GM19328 (cell line): ENCODE results near the gene ARFIP2.

Source experiments
- ATAC-seq: cut with Tn5 transposase; IDR thresholded peaks from one replicate; pipeline ENCODE4 v1.9.1; 2021; ENCODE audit warnings: mild to moderate bottlenecking, moderate library complexity; ENCODE audit not compliant: unreplicated experiment

Gene ARFIP2

DNA sequence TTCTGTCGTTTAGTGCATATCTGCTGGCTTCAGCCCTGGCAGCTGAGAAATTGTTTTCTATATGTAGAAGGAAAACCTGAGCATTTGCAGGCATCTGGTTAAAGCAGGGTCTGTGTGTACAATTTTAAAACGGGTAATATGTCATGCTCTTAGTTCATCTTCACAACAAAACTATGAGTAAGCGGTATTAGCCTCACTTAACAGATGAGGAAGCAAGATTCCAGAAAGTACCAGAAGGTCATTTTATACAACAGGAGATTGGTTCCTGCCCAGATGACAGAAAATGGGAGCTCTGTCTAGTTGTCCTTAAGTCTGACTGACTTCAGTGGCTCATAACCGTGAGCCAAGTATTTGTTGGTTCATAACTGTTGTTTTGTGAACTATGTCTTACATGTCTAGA is 1.3 kb upstream of the ARFIP2 start:
- ATAC-seq = no peak

DNA sequence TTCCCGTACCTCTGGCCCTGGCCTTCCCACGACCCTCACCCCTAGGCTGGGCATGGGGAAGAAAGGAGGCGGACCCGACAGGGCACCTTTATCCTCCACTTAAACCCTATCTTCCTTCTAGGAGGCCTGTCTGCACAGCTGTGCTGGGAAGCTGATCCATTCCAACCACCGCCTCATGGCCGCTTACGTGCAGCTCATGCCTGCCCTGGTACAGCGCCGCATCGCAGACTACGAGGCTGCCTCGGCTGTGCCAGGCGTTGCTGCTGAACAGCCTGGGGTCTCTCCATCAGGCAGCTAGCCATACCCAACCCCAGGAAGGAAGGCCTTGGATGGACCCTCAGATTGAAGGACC is 769 bp upstream of the ARFIP2 start:
- no peak for ATAC-seq

DNA sequence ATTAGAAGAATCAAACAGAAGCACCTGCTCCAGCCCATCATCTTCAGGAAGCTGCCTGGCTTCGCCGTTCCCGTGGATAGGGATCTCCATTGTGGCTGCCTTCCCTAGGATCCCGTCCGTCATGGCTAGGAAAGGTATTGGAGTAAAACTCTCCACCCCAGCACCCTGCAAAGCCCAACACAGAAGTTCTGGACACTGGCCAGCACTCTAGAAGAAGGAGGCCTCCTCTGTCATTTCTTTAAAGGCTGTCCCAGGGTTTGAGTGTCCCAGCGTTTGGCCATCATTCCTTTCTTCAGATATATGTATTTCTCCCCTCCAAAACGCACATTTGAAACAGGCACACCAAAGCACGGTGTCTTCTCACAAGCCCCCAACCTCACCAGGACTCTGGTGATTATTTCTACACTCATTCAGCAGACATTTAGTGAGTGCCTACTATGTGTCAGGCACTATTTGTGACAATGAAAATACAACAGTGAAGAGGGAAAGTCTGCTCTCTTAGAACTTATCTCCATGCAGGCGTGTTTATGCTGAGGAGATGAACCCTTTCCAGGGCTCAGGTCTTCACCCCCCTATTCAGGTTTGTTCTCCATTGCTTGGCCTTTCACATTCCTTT is 724 bp downstream of the ARFIP2 start:
- ATAC-seq = no peak

DNA sequence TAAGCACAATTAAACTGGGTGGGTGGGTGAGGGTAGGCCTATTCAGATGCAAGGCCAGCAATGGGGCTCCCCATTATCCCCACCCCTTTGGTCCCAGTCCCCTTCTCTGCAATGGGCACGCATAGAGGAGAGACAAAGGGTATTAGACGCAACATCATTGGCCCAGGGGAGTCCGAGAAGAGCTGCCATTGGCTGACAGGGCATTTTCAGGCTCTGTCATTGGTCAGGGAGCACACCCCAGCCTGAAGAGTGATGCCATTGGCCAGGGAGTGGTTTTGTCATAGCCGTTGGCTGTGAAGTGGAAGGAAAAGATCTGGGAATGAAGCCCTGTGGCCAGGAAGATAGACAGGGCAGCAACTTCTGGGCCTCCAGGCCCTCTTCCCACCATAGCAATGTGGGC is 4.6 kb downstream of the ARFIP2 start:
- no peak for ATAC-seq

DNA sequence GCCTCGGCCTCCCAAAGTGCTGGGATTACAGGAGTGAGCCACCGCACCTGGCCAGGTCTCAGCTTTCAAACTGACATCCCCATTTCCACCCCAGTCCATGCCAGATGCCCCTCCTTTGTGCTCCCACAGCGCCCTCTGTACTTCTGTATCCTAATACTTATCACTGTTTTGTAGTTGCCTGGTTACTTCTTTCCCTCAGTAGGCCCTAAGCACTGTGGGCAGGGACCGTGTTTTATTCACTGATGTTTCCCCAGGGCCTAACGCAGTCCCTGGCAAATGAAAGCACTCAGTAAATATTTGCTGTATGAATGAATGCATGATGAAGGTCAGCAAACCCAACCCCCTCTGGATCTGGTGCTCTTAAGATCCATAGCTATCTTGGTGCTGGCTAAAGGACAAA is 5.2 kb downstream of the ARFIP2 start:
- no peak for ATAC-seq

DNA sequence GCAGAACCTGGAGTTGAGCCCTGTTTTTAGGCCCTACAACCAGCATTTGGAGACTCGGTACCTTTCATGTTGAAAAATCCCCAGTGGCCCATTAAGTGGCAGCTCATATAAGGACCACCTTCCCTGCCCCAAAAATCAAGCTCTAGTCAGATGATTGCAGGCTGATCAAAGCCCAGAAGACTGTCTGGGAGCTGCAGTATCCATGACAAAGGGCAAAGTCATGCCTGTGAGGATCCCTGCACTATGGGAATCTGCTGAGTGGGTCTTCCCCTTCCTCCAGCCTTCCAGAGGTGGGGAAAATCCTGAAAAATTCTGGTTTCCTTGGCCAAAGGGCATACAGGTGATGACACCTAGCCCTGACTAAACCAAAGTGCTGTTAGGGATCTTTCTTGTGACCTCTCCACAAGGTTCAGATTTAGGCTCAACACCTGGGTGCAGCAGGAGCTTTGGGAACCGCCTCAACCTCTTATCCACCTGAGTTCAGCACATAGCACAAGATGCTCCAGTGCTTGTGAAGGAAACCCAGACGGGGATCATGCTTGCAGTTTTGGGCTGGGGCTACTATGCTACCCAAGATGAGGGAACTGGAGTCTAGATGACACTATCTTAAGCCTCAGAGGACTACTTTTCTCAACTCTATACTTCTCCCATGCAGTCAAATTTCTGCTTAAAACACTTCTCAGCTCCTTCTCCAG is 6.2 kb downstream of the ARFIP2 start:
- ATAC-seq = no peak

DNA sequence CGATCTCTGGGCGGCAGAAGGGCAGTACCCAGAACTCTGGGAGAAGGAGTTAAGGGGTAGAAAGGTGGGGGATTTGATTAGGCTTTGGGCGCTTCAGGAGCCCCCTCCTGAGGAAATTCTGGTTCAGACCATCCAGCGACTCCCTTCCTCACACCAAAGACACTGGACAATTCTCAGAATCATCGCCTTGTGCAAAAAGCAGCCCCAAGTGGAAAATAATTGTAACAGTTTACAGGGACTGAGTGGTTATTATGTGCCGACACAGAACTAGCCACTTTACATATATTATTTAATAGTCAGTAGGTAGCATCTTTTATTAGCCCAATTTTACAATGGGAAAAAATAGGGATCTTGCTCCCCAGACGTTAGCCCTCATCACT is 6.7 kb downstream of the ARFIP2 start:
- no peak for ATAC-seq

DNA sequence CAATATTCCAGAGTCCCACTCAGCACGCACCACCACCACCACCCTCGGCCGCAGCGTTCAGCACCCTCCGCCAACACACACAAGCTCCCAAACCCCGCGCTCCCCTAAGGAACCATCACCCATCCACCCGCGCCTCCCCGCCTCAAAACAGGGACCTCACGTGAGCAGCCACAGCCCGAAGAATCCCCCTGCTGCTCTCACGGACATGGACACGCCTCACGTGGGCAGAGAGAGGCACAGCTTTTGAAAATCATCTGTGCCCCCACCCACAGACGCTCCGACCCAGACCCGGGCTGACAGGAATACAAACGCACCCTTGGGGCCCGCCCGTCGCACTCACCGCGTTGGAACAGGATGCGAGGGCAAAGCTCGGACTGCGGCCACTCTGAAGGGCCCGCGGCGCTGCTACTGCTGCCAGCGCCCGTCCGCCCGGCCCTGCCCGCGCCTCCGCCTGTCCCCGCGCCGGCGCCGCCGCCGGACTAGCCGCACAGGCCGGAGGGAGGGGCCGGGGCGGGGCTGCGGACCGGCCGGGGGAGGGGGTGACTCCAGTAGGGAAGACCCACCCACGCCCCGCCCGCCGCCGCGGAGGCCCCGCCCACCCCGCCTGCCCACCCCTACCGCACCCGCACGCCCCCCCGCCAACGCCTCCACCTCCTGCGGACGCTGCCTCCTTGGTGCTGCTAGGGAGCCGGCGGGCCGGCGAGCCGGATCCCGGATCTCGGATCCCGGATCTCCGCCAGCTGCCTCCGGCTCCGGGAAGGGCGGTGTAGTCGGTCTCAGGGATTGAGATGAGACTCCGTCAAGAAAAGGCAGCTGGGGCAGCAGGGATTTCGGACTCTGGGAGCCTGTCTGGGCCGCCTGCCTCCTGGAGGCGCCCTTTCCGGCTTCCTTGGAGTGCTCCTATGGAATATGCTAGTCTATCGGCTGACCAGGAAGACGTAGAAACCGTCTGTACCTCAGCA is 7.4 kb downstream of the ARFIP2 start, which contains the start of gene TRIM3:
Gene TRIM3, minus strand, starts transcription at position 491 of the 962 bp plus-strand sequence. CDS start 8,246 bp downstream, outside the sequence.
- peak; percentile 64 for ATAC-seq

DNA sequence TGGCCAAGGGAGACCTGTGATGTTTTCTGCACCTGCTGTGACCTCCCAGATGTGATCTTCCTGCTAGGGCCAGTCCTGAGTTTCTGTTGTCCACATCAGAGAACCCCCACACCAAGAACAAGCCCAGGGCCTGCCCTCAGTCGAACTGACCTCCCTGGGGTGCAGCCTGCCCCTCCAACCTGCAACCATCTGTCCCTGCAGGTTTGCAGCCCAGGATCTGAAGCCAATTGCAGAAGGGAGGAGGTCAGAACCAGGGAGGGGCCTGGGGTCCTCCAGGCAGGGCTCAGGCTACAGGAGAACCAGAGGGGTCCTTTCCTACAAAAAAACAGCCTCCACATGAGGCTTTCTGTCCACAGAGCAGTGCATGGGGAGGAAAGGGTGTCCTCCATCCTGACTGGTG is 8.2 kb downstream of the ARFIP2 start:
- no peak for ATAC-seq

DNA sequence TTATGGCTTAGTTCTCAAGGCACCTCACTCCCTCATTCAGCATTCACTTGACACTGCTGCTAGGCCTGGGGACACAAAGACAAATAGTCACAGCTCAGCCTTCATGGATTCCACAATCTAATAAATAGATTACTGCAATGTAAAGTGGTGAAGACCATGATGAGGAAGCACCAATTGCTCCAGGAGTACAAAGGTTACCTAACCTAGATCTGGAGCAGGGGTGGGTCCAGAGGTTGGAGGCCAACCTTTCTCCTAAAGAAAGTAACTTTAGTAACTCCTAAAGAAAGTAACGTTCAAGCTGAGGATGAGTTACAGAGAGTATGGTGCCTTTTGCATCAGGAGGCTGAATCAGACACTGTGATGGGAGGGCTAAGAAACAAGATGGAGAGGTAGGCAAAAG is 11.5 kb downstream of the ARFIP2 start:
- no peak for ATAC-seq

DNA sequence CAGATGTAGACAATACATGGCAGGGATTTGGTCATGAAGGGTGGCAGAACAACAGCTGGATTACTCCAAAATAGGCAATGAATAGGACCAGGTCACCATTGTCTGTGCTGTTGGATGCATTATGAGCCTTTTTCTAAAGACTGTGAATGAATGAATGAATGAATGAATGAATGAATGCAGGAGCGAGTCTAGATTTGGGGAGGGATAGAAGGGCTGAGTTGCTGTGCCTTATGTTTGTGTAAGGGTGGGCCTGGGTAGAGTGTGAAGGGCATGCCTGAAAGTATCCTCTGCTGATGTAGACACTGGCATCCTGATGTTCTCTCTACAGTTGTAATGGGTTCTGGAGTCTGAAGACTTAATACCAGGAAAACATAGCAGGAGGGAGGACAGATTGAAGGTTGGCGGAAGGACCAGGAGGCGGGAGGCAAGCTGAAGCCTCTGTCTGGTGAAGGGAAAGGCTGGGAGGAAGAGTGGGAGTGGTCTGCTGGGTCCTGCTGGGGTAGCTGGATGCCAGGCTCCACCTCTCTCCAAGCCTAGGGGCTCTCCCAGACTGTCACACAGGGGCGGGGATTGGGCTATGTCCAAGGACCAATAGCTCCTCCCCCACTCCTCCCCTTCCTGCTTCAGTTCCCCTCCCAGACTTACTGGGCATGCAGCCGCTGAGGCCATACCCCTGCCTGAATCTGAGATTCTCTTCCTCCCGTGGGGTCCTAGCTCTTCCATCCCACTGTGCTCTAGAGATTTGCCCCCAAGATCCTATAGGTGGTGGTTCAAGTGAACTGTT is 12.2 kb downstream of the ARFIP2 start:
- no peak for ATAC-seq

DNA sequence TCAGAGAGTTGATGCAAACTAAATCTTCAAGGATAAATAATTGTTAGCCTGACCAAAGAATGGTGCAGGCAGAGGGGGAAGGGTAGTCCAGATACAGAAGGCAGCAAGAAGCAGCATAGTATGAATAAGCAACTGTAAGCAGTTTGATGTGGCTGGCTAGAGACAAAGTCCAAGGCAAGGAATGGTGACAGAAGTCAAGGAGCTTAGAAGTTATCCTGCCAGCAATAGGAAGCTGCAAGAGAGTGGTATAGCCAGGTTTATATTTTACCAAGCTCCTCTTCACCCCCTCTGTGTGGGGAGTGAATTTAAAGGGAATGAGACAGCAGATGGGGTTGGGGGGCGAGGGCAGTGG is 22.1 kb downstream of the ARFIP2 start:
- ATAC-seq = no peak

DNA sequence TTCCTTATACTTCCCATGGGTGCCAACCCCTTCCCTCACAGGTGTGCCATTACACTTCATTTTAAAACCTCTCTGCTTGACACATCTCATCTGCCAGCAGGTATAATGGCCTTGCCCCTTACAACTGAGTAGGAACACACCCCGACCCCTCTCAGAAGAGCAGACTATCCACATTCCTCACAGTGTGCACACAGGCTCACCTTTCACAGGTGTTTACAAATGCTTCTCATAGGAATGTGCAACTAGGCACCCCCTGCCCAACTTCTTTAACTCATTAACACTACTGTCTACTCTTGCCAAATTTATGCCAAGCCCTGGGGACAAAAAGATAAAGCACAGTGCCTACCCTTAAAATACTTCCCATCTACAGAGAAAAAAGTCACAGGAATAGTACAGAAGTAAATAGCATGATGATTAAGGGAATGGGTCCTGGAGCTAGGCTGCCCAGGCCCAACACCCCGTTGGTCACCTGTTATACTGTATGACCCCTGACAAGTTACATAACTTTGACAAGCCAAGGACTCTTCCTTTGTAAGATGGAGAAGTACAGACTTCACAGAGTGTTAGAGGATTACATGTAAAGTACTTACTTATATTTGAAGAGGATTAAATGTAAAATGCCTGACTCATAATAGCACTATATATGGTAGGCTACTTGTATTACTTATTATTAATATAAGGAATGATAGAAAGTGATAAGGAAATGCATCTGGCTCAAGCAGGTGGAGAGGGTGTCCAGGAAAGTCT is 22.6 kb downstream of the ARFIP2 start:
- ATAC-seq = no peak

DNA sequence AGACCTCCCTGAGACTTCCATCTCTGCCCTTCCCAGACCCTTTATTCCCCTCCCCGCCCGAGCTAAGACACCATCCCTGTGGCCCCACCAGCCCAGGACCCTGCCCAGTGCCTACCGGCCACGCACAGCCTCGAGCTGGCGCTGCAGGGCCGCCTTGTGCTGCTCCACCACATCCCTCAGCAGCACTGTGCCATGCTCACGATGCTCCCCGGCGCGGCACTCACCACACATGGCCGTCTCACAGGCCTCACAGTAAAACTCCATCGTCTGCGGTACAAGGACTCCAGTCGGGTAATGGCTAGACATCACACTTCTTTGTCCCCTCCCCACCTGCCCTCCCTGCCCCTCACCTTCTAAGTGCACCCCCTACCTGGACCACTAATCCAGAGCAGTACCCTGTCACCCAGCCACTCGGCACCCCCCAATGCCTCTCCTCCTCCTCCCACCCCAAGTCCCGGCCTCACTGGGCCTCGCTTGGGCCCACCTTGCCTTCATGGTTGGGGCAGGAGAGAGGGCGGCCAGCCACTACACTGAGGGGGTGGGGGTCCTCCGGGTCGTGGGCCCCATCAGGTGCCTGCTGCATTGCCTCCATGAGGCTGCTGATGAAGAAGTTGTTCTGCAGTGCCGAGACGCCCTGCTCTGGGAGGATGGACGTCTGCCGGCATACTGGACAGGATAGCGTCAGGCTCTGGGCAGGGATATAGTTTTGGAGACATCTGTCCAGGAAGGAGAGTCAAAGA is 23.4 kb downstream of the ARFIP2 start:
- no peak for ATAC-seq

DNA sequence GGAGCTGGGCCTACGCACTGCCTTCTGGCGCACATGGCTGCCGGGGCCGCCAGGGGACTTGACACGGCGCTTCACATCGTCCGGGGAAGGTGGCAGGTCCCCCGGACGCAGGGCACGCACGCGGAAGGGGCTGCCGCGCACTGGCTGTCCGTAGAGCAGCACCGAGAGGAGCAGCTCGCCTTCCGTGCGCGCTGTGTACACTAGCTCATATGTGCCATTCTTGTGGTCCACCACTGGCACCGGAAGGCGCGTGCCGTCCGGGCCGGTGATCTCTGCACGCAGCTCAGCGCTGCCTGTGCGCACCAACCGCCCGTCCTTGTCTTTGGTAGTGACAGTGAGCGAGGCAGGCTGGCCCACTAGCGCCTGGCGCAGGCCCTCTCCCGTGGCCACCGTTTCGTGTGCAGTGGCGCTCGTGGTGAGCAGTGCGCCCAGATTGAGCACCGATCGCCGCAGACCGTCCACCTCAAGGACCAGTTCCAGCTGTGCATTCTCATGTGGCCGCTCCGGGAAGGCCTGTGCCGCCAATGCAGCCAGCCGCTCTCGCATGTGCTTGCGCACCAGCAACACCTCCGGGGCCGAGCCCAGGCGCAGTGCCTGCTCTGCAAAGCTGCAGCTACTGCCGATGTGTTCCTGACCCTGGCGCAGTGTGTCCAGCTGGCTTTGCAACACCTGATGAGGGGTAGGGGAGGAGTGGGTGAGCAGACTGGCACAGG is 24.6 kb downstream of the ARFIP2 start:
- ATAC-seq = no peak

DNA sequence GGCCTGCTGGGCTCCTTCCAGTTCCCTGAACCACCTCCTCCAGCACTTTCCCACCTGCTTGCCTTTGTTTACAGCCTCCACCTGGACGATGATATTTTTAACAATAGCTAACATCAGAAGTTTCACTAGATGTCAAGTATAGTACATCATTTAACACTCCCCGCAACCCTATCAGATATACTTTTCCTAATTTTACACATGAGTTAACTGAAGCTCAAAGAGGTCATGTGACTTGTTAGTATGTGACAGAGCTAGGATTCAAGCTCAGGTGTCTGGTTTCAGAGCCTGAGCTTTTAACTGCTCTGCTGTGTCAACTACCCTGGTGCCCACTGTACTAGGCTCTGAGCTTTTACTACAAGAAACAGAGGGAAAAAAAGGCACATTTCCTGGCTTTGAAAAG is 26.1 kb downstream of the ARFIP2 start:
- no peak for ATAC-seq

DNA sequence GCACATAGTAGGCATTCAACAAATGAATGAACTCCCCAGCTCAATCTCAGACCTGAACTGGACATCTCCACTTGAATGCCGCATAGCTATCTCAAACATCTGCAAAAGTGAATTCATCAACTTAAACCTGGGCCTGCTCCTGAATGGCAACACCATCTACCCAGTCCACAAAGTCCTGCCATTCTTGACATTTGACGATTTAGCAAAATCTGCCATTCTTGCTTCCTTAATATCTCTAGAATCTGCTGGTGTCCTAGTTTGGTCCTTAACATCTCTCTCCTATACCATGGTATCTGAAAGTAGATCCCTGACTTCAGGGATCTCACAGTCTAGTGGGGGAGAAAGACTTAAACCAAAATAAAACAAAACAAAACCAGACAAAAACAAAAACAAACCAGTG is 28.0 kb downstream of the ARFIP2 start:
- ATAC-seq = no peak

DNA sequence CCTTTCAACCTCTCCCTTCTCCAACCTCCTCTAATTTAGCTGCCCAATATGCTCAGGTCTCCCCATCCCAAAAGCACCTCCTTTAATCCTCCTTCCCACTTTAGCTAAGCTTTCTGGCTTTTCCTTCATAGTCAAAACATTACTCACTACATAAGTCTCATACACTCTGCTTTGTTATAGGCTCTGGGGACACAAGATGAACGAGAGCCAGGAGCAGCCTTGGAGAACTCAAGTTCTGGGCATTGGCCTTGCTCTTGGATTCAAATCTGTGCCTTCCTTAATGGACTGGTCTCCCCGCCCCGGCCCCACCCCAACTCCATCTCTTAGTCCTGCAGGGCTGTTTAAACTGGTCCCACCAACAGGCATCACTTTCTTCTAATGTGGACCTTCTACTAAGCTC is 28.9 kb downstream of the ARFIP2 start:
- no peak for ATAC-seq

DNA sequence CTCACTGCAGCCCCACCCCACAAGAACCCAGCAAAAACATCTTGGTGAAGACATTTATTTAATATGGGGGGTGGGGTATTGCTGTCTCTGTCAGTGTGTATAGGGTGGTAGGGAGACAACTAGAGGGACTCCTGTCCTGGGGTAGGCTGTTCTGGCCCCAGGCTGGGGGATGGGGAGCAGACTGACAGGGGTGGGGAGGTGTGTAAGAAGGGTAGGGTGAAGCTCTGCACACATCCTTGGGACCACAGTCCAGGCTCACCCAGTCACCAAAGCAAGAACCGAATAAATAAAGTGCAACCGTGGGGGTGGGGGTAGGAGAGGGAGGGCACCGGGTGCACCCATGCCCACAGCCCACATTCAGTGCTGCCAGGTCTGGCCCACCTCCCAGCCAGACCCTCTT is 32.6 kb downstream of the ARFIP2 start:
- ATAC-seq = no peak
